WI38 (cell line): ENCODE data around the gene KCNK10.

Experiments used
- H3K4me3 ChIP-seq: 2 replicates; pipeline ENCODE4 v1.5.1; 2011; ENCODE audit warnings: low read depth, mild to moderate bottlenecking, control low read depth, low read length
- TF ChIP-seq, protein P1 (sequence below): IDR thresholded peaks from 2 replicates; pipeline ENCODE4 v1.5.1; 2012; ENCODE audit warnings: low read depth, mild to moderate bottlenecking, control low read depth, low read length

Gene KCNK10

DNA sequence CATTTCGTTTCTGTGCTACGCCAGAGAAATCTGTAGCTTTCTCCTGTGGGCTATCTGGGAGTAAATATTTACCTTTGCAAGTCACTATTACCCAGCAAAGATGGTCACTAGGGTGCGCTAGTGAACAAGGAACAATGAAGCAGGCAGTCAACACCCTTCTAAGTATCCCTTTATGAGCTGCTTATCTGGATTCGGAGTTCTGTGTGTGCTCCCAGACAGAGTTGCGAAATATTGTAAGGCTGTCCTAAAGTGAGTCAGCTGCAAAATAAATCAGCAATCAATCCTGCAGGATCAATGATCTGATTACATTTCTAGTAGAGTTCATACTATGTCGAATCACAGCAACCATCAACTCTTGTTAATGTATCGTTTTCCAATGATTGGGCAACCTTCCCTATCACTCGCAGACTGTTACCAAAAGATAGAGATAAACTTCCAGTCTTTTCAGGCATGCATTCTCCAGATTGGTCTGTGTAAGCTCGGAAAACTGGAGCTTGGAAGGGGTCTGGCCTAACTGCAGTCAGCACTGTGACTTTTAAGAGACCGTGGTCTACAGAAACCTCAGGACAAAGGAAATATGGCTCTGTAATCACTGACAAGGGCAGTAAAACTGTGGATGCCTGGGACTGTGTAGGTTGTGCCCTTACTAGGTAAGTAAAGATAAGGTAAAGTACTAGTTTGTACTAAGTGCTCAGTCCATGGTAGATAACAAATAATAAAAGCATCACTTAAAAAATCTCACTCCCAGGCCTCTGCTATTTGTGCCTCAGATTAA is 133.5 kb downstream of the KCNK10 start:
- TF ChIP-seq, protein P1, sequence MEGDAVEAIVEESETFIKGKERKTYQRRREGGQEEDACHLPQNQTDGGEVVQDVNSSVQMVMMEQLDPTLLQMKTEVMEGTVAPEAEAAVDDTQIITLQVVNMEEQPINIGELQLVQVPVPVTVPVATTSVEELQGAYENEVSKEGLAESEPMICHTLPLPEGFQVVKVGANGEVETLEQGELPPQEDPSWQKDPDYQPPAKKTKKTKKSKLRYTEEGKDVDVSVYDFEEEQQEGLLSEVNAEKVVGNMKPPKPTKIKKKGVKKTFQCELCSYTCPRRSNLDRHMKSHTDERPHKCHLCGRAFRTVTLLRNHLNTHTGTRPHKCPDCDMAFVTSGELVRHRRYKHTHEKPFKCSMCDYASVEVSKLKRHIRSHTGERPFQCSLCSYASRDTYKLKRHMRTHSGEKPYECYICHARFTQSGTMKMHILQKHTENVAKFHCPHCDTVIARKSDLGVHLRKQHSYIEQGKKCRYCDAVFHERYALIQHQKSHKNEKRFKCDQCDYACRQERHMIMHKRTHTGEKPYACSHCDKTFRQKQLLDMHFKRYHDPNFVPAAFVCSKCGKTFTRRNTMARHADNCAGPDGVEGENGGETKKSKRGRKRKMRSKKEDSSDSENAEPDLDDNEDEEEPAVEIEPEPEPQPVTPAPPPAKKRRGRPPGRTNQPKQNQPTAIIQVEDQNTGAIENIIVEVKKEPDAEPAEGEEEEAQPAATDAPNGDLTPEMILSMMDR, result peak; percentile 52
- peak overlapping the region; percentile 42 for H3K4me3 ChIP-seq

DNA sequence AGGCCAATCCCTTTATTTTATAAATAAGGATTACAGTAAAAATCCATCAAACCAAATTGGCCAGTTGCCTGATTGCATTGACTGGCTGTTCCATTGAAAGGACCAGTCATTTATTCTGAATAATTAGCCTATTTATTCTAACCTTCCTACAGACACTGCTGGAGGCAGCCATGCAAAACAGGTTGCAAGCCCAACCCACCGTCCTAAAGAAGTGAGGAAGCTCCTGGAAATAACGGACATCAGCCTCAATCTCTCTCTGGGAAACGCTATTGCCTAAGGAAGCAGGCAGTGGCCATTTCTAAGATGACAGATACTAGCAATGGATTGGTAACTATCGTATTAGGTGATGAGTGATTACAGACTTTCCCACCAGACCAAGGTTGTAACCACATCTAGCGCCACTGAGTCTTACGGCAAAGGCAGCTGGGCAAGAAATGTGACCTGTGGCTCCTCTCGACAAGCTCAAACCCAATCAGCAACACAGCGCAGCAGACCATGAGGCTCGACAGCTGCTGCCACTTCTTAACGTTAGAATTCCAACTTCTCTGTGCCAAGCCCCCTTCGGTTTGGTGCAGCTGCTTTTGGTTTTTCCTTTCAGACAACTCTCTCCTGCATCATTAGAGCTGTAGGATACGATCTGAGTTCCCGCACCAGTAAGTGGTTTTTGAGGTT is 134.2 kb downstream of the KCNK10 start:
- TF ChIP-seq, protein P1, result no peak
- H3K4me3 ChIP-seq, result peak overlapping the region; percentile 42

DNA sequence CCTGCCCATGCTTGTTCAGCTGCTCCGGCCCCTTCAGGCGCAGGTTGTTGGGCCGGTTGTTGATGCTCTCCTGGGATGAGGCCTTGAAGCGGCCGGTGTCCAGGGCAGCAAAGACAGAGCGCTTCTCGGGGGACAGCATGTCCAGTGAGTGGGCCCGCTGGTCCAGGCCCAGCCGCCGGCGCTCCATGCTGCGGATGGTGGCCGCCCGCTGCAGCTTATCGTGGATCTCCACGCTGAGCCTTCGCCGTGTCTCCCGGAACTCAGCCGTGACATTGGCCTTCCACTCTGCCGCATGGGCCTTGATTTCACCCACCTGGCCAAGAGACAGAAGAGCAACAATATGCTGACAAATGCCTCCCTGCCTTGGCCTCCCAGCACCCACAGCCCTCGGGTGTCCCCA is 137.2 kb downstream of the KCNK10 start:
- TF ChIP-seq, protein P1, result no peak
- H3K4me3 ChIP-seq, result no peak overlapping the region

DNA sequence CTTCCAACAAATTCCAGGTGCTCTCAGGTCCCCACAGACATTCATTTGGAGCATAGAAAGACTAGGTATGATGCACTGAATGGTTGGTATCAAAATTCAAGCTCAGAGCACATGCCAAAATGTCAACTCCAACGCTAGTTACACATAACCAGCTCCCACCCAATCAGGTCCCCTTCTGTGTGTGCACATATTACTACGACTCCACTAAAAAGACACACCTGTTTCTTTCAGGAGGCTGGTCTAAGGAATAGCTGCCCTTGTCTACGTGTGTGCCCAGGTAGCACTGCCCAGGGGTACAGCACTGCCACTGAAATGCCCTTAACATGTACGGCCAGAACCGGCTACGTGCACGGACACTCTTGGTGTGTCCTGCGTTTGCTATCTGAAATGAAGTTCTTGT is 138.1 kb downstream of the KCNK10 start:
- no peak overlapping the region for H3K4me3 ChIP-seq
- TF ChIP-seq, protein P1, result no peak

DNA sequence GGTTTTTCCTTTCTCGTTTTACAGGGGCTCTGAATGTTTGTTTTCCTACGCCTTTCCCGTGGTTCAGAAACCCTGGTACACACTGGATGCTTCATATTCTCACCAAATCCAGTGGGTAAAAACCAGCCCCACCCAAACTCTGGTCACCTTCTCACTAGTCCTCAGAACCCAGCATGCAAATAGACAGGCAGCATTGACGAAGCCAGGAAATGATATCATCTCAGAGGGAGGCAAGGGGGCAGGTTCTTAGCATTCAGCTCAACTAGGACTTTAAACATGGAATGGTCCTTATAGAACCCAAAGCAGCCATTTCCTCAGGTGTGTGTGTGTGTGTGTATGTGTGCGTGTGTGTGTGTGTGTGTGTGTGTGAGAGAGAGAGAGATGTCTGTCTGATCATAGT is 142.0 kb downstream of the KCNK10 start:
- TF ChIP-seq, protein P1, result no peak
- H3K4me3 ChIP-seq, result no peak overlapping the region

DNA sequence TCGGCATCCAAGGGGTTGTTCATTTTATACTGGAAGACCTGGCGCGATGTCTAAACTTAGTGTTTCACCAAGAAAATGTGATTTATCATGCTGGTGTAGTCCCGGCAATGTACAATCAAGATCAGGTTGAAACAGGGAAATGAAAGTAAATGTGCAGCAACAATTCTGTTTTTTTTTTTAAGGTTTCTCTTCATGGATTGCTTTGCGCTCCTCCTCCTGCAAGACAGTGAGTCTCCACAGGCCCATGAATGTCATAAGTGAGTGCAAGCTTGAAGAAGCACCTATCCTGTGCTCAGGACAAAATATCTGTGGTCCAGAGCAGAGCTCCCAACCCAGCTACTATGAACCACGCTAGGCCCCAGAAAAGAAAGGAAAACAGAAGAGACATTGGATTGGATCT is 143.4 kb downstream of the KCNK10 start:
- TF ChIP-seq, protein P1, result no peak
- H3K4me3 ChIP-seq, result no peak overlapping the region

DNA sequence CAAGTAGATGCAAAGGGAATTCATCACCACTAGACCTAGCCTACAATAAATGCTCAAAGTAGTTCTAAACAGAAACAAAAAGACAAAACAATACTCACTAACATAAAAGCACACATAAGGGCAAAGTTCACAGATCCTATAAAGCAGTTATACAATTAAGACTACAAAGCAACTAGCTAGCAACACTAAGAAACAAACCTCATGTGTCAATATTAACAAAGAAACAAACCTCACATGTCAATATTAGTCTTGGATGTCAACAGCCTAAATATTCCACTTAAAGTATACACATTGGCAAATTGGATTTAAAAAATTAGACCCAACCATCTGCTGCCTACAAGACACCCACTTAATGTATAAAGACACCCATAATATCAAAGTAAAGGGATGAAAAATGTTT is 152.7 kb downstream of the KCNK10 start:
- TF ChIP-seq, protein P1, result no peak
- no peak overlapping the region for H3K4me3 ChIP-seq
